Esophagus squamous epithelium (tissue), 4 donors: ENCODE data around the gene REC8.

Experiments
- POLR2A ChIP-seq, 4 donors: fragments of 450-650 bp; IDR thresholded peaks; one replicate each; pipeline ENCODE4 v1.6.1; 2017; ENCODE audit warnings: antibody characterized with exemption in 4 of 4, mild to moderate bottlenecking in 4 of 4, moderate library complexity in 3 of 4
- TF ChIP-seq, protein P1 (sequence below), 6 experiments: fragments of 450-650 bp in 4 of 6; fragments of 200-600 bp in 2 of 6; sonication (generic) in 2 of 6; IDR thresholded peaks; one replicate each; pipeline ENCODE4 v1.5.1; 2016 to 2019; ENCODE audit warnings: antibody characterized with exemption in 6 of 6, mild to moderate bottlenecking in 4 of 6, moderate library complexity in 4 of 6

DNA sequence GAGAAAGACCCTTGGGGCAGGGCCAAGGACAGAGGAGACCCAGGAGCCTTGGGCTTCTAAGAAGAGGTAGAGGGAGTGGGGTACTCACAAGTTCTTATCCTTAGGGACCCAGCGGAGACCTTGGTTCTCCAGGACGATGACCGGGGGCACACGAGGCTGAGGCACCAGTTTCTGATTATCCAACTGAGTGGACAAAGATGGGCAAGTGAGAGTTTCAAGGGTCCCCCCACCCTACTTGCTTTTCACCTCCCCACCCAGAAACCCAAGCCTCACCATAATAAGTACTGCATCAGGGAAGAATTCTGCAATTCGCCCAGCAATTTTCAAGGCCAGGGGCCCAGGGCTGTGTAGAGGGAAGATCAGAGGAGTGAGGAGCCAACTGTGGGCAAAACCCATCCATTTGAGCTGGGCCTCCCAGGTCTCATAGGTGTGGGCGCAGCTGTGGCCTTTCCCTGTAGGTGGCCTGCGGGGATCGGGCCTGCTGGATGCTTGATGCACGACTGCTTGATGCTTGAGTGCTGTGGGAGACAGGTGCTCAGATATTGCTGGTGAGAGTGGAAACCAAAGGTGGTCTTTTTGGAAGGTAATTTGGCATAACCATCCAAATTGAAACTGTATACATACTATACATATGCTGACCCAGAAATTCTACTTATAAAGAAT is 32.5 kb upstream of the REC8 start:
- TF ChIP-seq POLR2A (IDR thresholded peaks at IDR 0.05) = no peak
- TF ChIP-seq, protein P1, sequence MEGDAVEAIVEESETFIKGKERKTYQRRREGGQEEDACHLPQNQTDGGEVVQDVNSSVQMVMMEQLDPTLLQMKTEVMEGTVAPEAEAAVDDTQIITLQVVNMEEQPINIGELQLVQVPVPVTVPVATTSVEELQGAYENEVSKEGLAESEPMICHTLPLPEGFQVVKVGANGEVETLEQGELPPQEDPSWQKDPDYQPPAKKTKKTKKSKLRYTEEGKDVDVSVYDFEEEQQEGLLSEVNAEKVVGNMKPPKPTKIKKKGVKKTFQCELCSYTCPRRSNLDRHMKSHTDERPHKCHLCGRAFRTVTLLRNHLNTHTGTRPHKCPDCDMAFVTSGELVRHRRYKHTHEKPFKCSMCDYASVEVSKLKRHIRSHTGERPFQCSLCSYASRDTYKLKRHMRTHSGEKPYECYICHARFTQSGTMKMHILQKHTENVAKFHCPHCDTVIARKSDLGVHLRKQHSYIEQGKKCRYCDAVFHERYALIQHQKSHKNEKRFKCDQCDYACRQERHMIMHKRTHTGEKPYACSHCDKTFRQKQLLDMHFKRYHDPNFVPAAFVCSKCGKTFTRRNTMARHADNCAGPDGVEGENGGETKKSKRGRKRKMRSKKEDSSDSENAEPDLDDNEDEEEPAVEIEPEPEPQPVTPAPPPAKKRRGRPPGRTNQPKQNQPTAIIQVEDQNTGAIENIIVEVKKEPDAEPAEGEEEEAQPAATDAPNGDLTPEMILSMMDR (IDR thresholded peaks at IDR 0.05) = no peak
